HepG2 (cell line): ENCODE measurements around the gene SRPK3. TPM values are rescaled to one million over a fixed set of nuclear protein-coding genes. Genes with fewer than 3 reads are reported as not detected.

Source experiments
- ATAC-seq: fragments of 200-7000 bp; cut with Tn5 transposase; 3 replicates; pipeline ENCODE4 v1.9.1; 2020; ENCODE audit warnings: mild to moderate bottlenecking, moderate library complexity
- BruUV-seq: library from RNA; stranded (reverse); fragments of 400-500 nt; replicated peaks from 2 replicates; lab custom pipeline; 2021; lab: Mats Ljungman, UMichigan
- CTCF ChIA-PET: fragments of 300-600 bp; formaldehyde crosslinking; extraction: SDS; loops from one replicate; lab custom pipeline; 2021; ENCODE audit warnings: low total read pairs, inconsistent platforms, low intra/inter-chr PET ratio; lab: Yijun Ruan, JAX
- POLR2A ChIA-PET: fragments of 350-600 bp; sonication (Branson Sonifier 250); formaldehyde crosslinking; loops from one replicate; lab custom pipeline; 2020; ENCODE audit warnings: antibody characterized with exemption, inconsistent platforms; lab: Yijun Ruan, JAX
- DNase-seq: peaks from one replicate; pipeline ENCODE4 v3.0.0-alpha.2; 2015; ENCODE audit warnings: low spot score
- FAIRE-seq: peaks from 3 replicates; lab custom pipeline; 2011; peaks lifted over from hg19 to GRCh38; lab: Jason Lieb, UNC
- H2AFZ ChIP-seq: one replicate; pipeline ENCODE4 v1.6.1; 2011; ENCODE audit warnings: low read length, inconsistent platforms
- H3K27ac ChIP-seq: fragments of 300-600 bp; 3 replicates; pipeline ENCODE4 v1.8.0; 2011; ENCODE audit warnings: mixed run types, mild to moderate bottlenecking, mixed read lengths, low read length, inconsistent platforms; ENCODE audit not compliant: insufficient read depth; ENCODE audit errors: extremely low read length
- H3K27me3 ChIP-seq, 2 experiments: fragments of 200-600 bp in 1 of 2; 2 replicates in 1 of 2; 3 replicates in 1 of 2; pipeline versions ENCODE4 v1.6.0 to v1.8.0; 2011; ENCODE audit warnings: low read length in 2 of 2, mild to moderate bottlenecking in 2 of 2, moderate library complexity in 2 of 2, inconsistent platforms in 1 of 2; ENCODE audit not compliant: insufficient read depth in 2 of 2, control insufficient read depth in 1 of 2
- H3K36me3 ChIP-seq, 2 experiments: fragments of 200-600 bp in 1 of 2; replicated peaks in 1 of 2; 2 replicates in 1 of 2; 3 replicates in 1 of 2; pipeline versions ENCODE4 v1.5.1 to v1.8.0; 2011; ENCODE audit warnings: low read length in 2 of 2, inconsistent platforms in 1 of 2; ENCODE audit not compliant: insufficient read depth in 2 of 2, control insufficient read depth in 1 of 2
- H3K4me1 ChIP-seq: 2 replicates; pipeline ENCODE4 v1.5.1; 2012; ENCODE audit warnings: low read length, inconsistent platforms; ENCODE audit not compliant: insufficient read depth
- H3K4me2 ChIP-seq: 2 replicates; pipeline ENCODE4 v1.6.0; 2011; ENCODE audit warnings: low read depth, low read length, inconsistent platforms
- H3K4me3 ChIP-seq, 3 experiments: fragments of 200-600 bp in 1 of 3; sonication (generic), shearing (Covaris generic) in 1 of 3; replicated peaks in 1 of 3; 2 replicates each; pipeline ENCODE4 v1.5.1; 2011 to 2016; ENCODE audit warnings: low read length in 3 of 3, inconsistent platforms in 2 of 3, low read depth in 2 of 3, mild to moderate bottlenecking in 2 of 3, control low read depth in 1 of 3, mixed read lengths in 1 of 3; ENCODE audit not compliant: insufficient read depth in 1 of 3
- H3K79me2 ChIP-seq: one replicate; pipeline ENCODE4 v1.6.1; 2011; ENCODE audit warnings: low read length, inconsistent platforms; ENCODE audit not compliant: insufficient read depth
- H3K9ac ChIP-seq: 2 replicates; pipeline ENCODE4 v1.6.0; 2011; ENCODE audit warnings: mild to moderate bottlenecking, low read depth, low read length, inconsistent platforms; ENCODE audit not compliant: insufficient read depth
- H3K9me3 ChIP-seq: 2 replicates; pipeline ENCODE4 v1.5.1; 2012; ENCODE audit warnings: mild to moderate bottlenecking, low read length
- H4K20me1 ChIP-seq: 2 replicates; pipeline ENCODE4 v1.6.0; 2011; ENCODE audit warnings: inconsistent platforms, mild to moderate bottlenecking, low read length, moderate library complexity; ENCODE audit not compliant: insufficient read depth
- AGO2 ChIP-seq: fragments of 200-400 bp; formaldehyde crosslinking; optimal IDR thresholded peaks from 2 replicates; pipeline ENCODE3; 2017; ENCODE audit warnings: mild to moderate bottlenecking, low read depth, low read length, moderate library complexity
- ARNT ChIP-seq: fragments of 450-650 bp; IDR thresholded peaks from 2 replicates; pipeline ENCODE4 v1.6.1; 2017
- FIP1L1 ChIP-seq: fragments of 200-400 bp; formaldehyde crosslinking; IDR thresholded peaks from 2 replicates; pipeline ENCODE4 v1.6.1; 2018; ENCODE audit warnings: low read depth, mild to moderate bottlenecking, low read length, moderate library complexity, borderline replicate concordance; ENCODE audit not compliant: insufficient read depth
- HDAC2 ChIP-seq: sonication (generic); formaldehyde crosslinking; IDR thresholded peaks from 2 replicates; pipeline ENCODE4 v1.4.0; 2020; ENCODE audit warnings: missing genetic modification reagents
- STAG1 ChIP-seq: sonication (generic); formaldehyde crosslinking; IDR thresholded peaks from 2 replicates; pipeline ENCODE4 v1.4.0; 2020; ENCODE audit warnings: missing genetic modification reagents
- TBX3 ChIP-seq: fragments of 450-650 bp; IDR thresholded peaks from 2 replicates; pipeline ENCODE4 v1.6.1; 2017; ENCODE audit warnings: antibody characterized with exemption, mild to moderate bottlenecking, inconsistent platforms, borderline replicate concordance
- ZFP1 ChIP-seq: IDR thresholded peaks from 2 replicates; pipeline ENCODE4 v1.6.1; 2016
- ZNF839 ChIP-seq: sonication (generic); formaldehyde crosslinking; IDR thresholded peaks from 2 replicates; pipeline ENCODE4 v1.4.0; 2020; ENCODE audit warnings: missing genetic modification reagents, mild to moderate bottlenecking, borderline replicate concordance
- WGBS: methylation state at CpG from one replicate; pipeline ENCODE4 v1.1.6; 2017; ENCODE audit warnings: low lambda C conversion rate; 5-methylcytosine and 5-hydroxymethylcytosine counted together
- in situ Hi-C: cut with HindIII; loops from 2 replicates; pipeline ENCODE4 v1.10.0; 2017; ENCODE audit warnings: low pct_unique_long_range_greater_than_20kb; ENCODE audit not compliant: extremely low pct_ligation_motif_present
- intact Hi-C: fragments of 100-400 bp; cut with micrococcal nuclease; formaldehyde crosslinking; loops from one replicate; pipeline ENCODE4 v1.10.0; 2022; ENCODE audit not compliant: unreplicated experiment
- polyA plus RNA-seq, 8 experiments: library from polyadenylated mRNA; depleted of rRNA in 3 of 8; stranded (reverse) in 7 of 8; unstranded in 1 of 8; fragments of >200 nt; fragmentation: Illumina TruSeq in 4 of 8; extraction: Trizol in 4 of 8; gene quantifications; 2 replicates each; pipeline versions ENCODE4 v1.2.1 to v1.2.3, GENCODE V29; 2011 to 2016; ENCODE audit warnings: low read depth in 4 of 8, missing spikeins in 1 of 8, mixed read lengths in 1 of 8; ENCODE audit not compliant: insufficient read depth in 1 of 8
- total RNA-seq, 5 experiments: library from RNA; depleted of rRNA; stranded (reverse); fragments of >200 nt; fragmentation: Illumina TruSeq; extraction: Trizol; gene quantifications; 2 replicates each; pipeline ENCODE4 v1.2.3, GENCODE V29; 2016; ENCODE audit warnings: low read depth in 1 of 5
- TF ChIP-seq, protein P1 (sequence below): IDR thresholded peaks from 2 replicates; pipeline ENCODE4 v1.6.1; 2016; ENCODE audit warnings: mild to moderate bottlenecking, missing biosample characterization, missing genetic modification reagents
- TF ChIP-seq, protein P2 (sequence below): sonication (generic); formaldehyde crosslinking; IDR thresholded peaks from 2 replicates; pipeline ENCODE4 v1.4.0; 2020; ENCODE audit warnings: missing genetic modification reagents
- TF ChIP-seq, protein P3 (sequence below): sonication (generic); formaldehyde crosslinking; IDR thresholded peaks from 2 replicates; pipeline ENCODE4 v1.5.1; 2020; ENCODE audit warnings: mild to moderate bottlenecking, missing genetic modification reagents, borderline replicate concordance

SRPK3 gene
- total and polyA plus RNA-seq, 2 of the 13 experiments (the other 11 are each of a cell fraction or from before 2014, with no cell fraction given): 0.22 to 0.30 TPM

DNA sequence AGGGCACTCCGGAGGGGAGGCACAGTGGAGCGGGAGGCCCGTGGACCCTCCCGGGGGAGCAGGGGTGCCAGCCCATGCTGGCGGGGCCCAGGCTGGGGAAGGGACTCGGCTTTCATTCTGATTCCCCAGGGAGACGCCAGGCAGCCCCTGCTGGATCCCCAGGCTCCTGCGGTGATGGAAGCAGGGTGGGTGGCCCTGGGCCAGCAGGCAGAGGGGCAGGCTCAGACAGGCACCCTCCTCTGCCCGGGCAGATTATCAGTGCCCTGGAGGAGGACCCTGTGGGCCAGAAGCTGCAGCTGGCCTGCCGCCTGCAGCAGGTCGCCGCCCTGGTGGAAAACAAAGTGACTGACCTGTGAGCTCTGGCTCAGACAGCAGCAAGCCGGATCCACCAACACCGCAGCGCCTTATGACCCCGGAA, 2.1 kb upstream of the SRPK3 start:
- no TSS peak for BruUV-seq
- FAIRE-seq: no peak
- DNase-seq: no peak
- ChIA-PET POLR2A (no interaction called here), CTCF (no interaction called here)
- Histone ChIP-seq H3K36me3 (no peaks in the 10 kb centered on the region), H3K9me3 (no peaks in the 10 kb centered on the region), H3K27ac (no peak overlapping the region), H3K9ac (no peak overlapping the region), H4K20me1 (no peaks in the 10 kb centered on the region), H3K79me2 (no peaks in the 10 kb centered on the region), H3K4me1 (no peaks in the 10 kb centered on the region), H2AFZ (no peak overlapping the region), H3K4me3 (no peak overlapping the region), H3K4me2 (no peak overlapping the region), H3K27me3 (no peaks in the 10 kb centered on the region)
- no peak; the same call in 2 of the 3 replicates for ATAC-seq
- intact Hi-C loops: no loop called here
- in situ Hi-C loops: no loop called here
- TF ChIP-seq, protein P1, sequence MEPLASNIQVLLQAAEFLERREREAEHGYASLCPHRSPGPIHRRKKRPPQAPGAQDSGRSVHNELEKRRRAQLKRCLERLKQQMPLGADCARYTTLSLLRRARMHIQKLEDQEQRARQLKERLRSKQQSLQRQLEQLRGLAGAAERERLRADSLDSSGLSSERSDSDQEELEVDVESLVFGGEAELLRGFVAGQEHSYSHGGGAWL: no peak
- TF ChIP-seq, protein P2, sequence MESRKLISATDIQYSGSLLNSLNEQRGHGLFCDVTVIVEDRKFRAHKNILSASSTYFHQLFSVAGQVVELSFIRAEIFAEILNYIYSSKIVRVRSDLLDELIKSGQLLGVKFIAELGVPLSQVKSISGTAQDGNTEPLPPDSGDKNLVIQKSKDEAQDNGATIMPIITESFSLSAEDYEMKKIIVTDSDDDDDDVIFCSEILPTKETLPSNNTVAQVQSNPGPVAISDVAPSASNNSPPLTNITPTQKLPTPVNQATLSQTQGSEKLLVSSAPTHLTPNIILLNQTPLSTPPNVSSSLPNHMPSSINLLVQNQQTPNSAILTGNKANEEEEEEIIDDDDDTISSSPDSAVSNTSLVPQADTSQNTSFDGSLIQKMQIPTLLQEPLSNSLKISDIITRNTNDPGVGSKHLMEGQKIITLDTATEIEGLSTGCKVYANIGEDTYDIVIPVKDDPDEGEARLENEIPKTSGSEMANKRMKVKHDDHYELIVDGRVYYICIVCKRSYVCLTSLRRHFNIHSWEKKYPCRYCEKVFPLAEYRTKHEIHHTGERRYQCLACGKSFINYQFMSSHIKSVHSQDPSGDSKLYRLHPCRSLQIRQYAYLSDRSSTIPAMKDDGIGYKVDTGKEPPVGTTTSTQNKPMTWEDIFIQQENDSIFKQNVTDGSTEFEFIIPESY: peak; percentile 59; the same call in 1 of the 2 replicates
- TF ChIP-seq TBX3: no peak
- TF ChIP-seq FIP1L1: no peak
- TF ChIP-seq ZFP1 (CRISPR knock-in tag): no peak
- TF ChIP-seq HDAC2 (CRISPR knock-in tag): no peak
- no peak for TF ChIP-seq ZNF839 (CRISPR knock-in tag)
- TF ChIP-seq AGO2: peak; percentile 46
- TF ChIP-seq, protein P3, sequence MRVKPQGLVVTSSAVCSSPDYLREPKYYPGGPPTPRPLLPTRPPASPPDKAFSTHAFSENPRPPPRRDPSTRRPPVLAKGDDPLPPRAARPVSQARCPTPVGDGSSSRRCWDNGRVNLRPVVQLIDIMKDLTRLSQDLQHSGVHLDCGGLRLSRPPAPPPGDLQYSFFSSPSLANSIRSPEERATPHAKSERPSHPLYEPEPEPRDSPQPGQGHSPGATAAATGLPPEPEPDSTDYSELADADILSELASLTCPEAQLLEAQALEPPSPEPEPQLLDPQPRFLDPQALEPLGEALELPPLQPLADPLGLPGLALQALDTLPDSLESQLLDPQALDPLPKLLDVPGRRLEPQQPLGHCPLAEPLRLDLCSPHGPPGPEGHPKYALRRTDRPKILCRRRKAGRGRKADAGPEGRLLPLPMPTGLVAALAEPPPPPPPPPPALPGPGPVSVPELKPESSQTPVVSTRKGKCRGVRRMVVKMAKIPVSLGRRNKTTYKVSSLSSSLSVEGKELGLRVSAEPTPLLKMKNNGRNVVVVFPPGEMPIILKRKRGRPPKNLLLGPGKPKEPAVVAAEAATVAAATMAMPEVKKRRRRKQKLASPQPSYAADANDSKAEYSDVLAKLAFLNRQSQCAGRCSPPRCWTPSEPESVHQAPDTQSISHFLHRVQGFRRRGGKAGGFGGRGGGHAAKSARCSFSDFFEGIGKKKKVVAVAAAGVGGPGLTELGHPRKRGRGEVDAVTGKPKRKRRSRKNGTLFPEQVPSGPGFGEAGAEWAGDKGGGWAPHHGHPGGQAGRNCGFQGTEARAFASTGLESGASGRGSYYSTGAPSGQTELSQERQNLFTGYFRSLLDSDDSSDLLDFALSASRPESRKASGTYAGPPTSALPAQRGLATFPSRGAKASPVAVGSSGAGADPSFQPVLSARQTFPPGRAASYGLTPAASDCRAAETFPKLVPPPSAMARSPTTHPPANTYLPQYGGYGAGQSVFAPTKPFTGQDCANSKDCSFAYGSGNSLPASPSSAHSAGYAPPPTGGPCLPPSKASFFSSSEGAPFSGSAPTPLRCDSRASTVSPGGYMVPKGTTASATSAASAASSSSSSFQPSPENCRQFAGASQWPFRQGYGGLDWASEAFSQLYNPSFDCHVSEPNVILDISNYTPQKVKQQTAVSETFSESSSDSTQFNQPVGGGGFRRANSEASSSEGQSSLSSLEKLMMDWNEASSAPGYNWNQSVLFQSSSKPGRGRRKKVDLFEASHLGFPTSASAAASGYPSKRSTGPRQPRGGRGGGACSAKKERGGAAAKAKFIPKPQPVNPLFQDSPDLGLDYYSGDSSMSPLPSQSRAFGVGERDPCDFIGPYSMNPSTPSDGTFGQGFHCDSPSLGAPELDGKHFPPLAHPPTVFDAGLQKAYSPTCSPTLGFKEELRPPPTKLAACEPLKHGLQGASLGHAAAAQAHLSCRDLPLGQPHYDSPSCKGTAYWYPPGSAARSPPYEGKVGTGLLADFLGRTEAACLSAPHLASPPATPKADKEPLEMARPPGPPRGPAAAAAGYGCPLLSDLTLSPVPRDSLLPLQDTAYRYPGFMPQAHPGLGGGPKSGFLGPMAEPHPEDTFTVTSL (CRISPR knock-in tag): no peak
- no peak for TF ChIP-seq ARNT
- TF ChIP-seq STAG1: no peak
- no CpG with 5 or more reads among the region's 16 CpGs for WGBS
